Limb (tissue), 2 donors: ENCODE data around the gene SLC4A4.

Source experiments
- DNase-seq, 2 donors: peaks; one replicate each; pipeline ENCODE4 v3.0.0-alpha.2; 2016; ENCODE audit errors: extremely low spot score in 2 of 2

Gene SLC4A4

GRCh38 chr4:71338846-71339593, at the start of gene SLC4A4:
Gene SLC4A4 (plus strand): TSS chr4:71339020.
- DNase-seq: no peak

GRCh38 chr4:71290074-71290473, 48.7 kb upstream of the SLC4A4 start:
- no peak for DNase-seq

- no peak for DNase-seq
These were observed 48.3 kb upstream of the SLC4A4 start for GRCh38 chr4:71290476-71290875.

GRCh38 chr4:71292228-71292627, 46.6 kb upstream of the SLC4A4 start:
- DNase-seq: no peak

GRCh38 chr4:71293705-71294104, 45.1 kb upstream of the SLC4A4 start:
- no peak for DNase-seq

- no peak for DNase-seq
These were observed 44.5 kb upstream of the SLC4A4 start for GRCh38 chr4:71294301-71294700.

GRCh38 chr4:71296945-71297344, 41.9 kb upstream of the SLC4A4 start:
- DNase-seq: no peak

- DNase-seq: no peak
These were observed 38.5 kb upstream of the SLC4A4 start for GRCh38 chr4:71300362-71300761.

GRCh38 chr4:71300964-71301363, 37.9 kb upstream of the SLC4A4 start:
- DNase-seq: no peak

- no peak for DNase-seq
These were observed 35.5 kb upstream of the SLC4A4 start for GRCh38 chr4:71303287-71303686.

- no peak for DNase-seq
These were observed 35.0 kb upstream of the SLC4A4 start for GRCh38 chr4:71303850-71304249.

GRCh38 chr4:71304289-71304850, 34.5 kb upstream of the SLC4A4 start:
- no peak for DNase-seq

- DNase-seq: no peak
These were observed 31.1 kb upstream of the SLC4A4 start for GRCh38 chr4:71307729-71308128.

- no peak for DNase-seq
These were observed 16.4 kb upstream of the SLC4A4 start for GRCh38 chr4:71322425-71322824.

GRCh38 chr4:71333368-71333767, 5.5 kb upstream of the SLC4A4 start:
- no peak for DNase-seq

- no peak for DNase-seq
These were observed 4.9 kb upstream of the SLC4A4 start for GRCh38 chr4:71333960-71334359.

- no peak for DNase-seq
These were observed 4.3 kb upstream of the SLC4A4 start for GRCh38 chr4:71334465-71334882.

- DNase-seq: no peak
These were observed 5.0 kb downstream of the SLC4A4 start for GRCh38 chr4:71343670-71344466.

GRCh38 chr4:71346710-71347109, 7.9 kb downstream of the SLC4A4 start:
- no peak for DNase-seq

GRCh38 chr4:71348586-71348985, 9.8 kb downstream of the SLC4A4 start:
- DNase-seq: no peak

- no peak for DNase-seq
These were observed 16.2 kb downstream of the SLC4A4 start for GRCh38 chr4:71355045-71355444.

GRCh38 chr4:71355971-71356370, 17.2 kb downstream of the SLC4A4 start:
- DNase-seq: no peak
